ENCODE data around the gene ZC2HC1C.
"Not testable (repeated sequence)": the region's sequence is repeated elsewhere in the genome, so short reads cannot be mapped to it uniquely, and the experiment has no call there.

ZC2HC1C gene

DNA sequence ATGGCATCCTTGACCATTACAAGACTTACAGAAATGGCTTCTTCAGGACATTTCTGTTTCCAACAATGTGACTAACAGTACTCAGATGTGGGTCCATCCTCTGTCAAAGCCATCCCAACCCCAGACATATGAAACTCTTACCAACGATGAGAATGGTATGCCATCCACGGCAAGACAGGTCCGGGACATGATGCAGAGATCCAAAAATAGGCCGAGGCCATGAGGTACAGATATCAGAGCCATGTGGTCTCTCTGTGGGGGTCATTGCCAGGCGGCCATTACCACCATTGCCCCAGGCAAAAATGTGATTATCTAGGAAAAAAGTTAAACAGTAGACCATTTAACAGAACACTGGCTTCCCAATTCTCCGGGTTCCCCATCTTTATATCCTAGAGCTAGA, 27.5 kb downstream of the ZC2HC1C start:
- no peak for DNase-seq

- no peak for DNase-seq
These were observed 28.8 kb downstream of the ZC2HC1C start for GRCh38 chr14:75098212-75098611.

GRCh38 chr14:75098682-75099081, 29.2 kb downstream of the ZC2HC1C start:
- no peak for DNase-seq

DNA sequence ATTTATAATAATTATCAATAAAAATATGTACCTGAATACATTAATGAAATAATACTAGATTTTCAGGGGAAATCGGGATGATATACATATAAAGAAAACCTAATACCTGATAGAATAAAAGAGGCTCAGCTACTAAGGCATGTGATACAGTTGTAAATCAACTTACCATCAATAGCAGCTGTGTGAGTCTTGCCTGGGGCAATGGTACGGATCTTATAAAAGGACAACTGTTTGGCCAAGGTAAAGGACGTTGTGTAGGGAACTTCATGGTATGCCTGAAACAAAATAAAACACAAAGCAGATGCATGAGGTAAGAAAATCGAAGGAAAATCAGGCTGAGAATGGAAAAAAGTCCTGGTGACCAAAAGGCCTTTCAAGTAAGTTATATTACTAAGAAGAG, 32.0 kb downstream of the ZC2HC1C start:
- DNase-seq, result peak; percentile 26 to 47

DNA sequence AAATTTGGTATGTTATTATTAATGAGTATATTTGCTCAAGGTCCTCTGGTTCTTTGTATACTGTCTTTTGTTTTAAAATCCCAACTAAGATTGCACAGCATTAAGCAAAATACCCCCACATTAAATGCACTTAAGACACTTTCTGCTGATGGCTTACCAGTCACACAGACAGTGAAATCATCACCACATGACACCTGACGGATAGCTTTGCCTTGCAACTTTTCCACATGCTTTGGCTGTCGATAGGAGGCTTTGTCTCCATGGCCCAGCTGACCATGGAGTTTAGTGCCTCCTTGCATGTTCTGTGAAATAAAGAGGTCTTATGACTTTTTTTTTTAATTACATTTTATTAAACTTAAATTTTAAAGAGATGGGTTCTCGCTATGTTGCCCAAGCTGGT, 37.7 kb downstream of the ZC2HC1C start:
- no peak for DNase-seq

DNA sequence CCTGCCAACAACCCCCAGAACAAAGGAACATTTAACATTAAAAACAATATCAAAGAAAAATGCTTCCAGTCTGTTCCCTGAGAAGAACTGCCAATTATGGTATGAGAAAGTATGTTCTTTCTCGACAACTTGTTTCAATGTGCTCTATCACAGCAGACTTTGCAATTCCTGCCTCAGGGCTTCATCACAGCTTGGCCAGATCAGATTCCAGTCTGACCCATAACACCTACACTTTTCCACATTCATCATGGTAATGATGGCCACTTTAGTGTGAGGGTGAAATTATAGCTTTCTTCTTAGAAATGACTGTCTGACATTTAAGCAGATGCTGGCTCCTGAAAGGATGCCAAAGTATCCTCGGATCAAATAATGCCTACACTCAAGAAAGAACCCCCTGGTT, 40.4 kb downstream of the ZC2HC1C start:
- DNase-seq, result no peak

DNA sequence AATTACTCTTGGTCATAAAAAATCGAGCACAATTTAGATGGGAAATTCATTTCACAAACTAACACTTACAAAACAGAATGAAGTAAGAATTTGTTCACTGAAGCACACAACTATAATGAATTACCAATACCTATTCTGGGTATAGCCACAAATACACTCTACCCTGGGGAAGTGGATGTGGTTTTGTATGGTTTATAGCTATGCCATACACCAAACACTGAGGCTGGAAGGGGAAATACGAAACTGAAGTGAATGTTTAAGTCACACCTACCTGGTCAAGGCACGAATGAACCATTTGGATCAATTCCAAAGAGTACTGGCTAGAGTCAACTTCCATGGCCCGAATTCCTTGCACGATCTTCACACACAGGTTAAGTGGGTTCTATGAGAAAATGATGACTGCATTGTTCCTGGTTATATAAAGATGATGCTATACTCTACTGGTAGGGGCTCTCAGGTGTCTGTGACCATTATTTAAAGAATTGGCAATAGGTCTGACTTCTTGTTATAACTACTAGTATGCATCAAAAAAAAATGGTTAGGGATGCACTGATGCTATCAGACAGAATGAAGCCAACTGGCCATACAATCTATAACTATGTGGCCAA, 44.6 kb downstream of the ZC2HC1C start:
- no peak for DNase-seq

- no peak for DNase-seq
These were observed 49.6 kb downstream of the ZC2HC1C start for GRCh38 chr14:75119056-75119455.

GRCh38 chr14:75120541-75121291, 51.3 kb downstream of the ZC2HC1C start:
- DNase-seq, result no peak

- no peak for DNase-seq
These were observed 52.1 kb downstream of the ZC2HC1C start for GRCh38 chr14:75121552-75121951.

DNA sequence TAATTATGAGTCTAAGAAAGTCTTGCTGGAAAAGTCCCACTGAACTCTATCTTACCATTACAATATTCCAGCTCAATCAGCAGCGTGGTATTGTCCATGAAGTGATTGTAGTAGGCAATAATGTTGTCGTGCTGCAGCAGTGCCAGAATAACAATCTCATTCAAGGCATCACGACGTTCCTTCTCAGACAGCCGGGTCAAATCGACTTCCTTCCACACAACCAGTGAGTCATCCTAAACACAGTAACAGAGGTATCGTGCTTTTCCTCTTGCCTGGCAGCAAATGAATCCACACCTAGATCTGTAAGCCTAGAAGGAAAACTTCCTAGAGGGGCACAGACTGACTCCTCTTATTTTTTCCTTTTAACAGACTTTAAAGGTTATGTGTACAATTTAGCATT, 54.5 kb downstream of the ZC2HC1C start:
- DNase-seq, result no peak

GRCh38 chr14:75125617-75126016, 56.2 kb downstream of the ZC2HC1C start:
- DNase-seq, result no peak

DNA sequence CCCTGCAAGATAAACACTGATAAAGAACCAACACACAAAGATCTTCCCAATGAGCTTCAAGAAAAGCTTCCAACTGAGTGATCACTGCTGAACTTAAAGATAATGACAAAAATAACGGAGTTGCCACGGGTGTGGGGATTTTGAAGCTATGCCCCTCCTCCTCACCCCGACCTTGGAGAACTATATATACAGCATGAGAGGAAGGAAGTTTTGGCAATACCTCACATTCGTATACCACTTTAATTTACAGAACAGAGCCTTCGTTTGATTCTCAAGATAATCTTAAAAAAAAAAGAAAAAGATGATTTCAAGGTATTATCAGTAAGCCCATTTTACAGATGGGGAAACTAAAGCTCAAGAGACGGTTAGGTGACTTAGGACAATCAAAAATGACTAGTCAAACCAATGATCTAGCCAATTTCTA, 56.7 kb downstream of the ZC2HC1C start:
- no peak for DNase-seq

DNA sequence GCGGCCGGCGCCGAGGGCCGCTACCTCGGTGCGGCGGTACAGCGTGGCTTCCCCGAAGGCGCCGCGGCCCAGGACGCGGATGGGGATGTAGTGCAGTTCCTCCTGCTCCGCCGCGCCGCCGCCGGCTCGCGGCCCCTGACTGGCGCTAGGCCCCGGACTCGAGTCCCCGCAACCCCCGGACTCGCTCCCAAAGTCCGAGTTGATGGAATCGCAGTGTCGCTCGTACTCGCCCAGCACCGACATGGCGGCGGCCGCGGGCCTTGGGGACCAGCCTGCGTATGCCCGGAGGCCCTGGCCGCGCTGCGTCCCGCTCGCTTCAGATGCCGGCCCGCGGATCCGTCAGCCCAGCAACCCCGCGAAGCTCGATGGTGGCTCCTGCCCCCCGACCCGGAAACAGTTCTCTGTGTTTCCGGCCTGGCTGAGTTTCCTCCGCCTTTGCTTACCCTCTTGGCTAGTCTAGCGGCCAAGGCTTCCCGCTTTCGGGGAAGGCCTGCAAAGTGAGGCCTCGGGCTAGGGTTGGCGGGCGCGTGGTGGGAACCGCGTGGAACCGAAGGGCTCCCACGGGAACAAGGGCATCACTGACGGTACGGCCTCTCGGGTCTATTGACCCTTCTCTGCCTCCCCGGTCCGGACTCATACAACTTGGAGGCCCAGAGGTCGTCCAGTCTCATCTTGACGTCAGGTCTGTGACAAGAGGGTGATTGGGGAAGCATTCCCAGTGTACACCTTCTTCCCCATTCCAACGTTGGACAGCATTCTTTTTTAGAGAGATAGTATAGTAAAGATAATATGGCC, 57.4 kb downstream of the ZC2HC1C start, which contains the start of gene NEK9:
NEK9 (minus strand) TSS at position 370 of the 795 bp plus-strand sequence; CDS start at position 243, 127 bp downstream.
- peak; percentile 43 to 86 for DNase-seq

GRCh38 chr14:75127474-75127820, 58.0 kb downstream of the ZC2HC1C start:
- DNase-seq, result not testable (repeated sequence)

DNA sequence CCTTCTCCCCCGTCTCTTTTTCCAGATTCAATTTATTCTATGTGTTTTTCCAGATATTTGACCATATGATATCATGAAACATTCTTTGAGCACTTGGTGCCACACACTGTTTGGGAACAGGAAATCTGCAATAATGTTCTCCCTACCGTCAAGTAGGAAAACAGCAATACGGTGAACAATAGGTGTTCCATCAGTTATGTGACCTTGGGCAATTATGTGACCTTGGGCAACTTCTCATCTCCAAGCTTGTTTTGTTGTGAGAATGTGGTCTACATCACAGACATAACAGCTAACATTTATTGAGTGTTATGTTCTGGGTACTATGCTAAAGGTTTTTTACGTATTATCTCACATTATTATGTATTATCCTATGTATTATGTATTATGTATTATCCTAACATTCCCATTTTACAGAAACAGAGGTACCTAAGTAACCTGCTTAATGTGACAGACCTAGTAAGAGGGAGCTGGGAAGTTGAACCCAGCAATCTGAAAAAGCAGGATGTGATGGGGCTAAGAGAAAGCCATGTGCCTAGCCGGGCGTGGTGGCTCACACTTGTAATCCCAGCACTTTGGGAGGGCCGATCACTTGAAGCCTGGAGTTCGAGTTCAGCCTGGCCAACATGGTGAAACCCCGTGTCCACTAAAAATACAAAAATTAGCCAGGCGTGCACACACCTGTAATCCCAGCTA, 58.6 kb downstream of the ZC2HC1C start:
- no peak for DNase-seq

DNA sequence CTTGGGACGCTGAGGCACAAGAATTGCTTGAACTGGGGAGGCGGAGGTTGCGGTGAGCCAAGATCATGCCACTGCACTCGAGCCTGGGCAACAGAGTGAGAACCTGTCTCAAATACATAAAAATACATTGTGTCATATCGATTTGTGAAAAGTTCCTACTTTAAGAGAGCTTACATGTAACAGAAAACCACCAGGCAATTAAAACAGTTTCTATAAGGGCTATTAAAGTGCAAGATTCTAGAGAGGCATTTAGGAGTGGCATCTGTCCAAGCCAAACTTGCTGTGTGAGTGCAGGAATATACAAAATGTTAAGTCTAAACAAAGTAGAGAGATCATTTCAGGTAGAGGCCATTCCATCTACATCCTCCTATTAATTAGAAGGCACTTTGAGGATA, 59.2 kb downstream of the ZC2HC1C start:
- no peak for DNase-seq

Data from NCI-H526 (cell line).